ENCODE results near the gene CUL9.

DNA sequence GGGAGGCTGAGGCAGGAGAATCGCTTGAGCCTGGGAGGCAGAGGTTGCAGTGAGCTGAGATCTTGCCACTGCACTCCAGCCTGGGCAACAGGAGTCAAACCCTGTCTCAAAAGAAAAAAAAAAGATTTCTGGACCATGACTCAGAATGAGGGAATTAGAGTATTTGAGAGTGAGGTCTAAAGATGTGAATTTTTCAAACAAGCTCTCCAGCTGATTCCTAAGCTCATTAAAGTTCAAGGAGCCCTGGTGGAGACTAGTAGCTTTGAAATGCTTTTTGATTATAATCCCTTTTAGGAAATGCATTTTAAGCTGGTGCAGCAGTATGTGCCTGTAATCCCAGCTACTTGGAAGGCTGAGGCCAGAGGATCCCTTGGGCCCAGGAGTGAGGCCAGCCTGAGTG lies 32.7 kb upstream of the CUL9 start:
- no peak for TF ChIP-seq CTCF (conservative IDR thresholded peaks at IDR 0.05; ENCODE audit: low read depth, low read length)
- no peak for TF ChIP-seq EZH2 (IDR thresholded peaks at IDR 0.05; ENCODE audit: low read length, unreplicated experiment)
- no peak for TF ChIP-seq EZH2phosphoT487 (IDR thresholded peaks at IDR 0.05; ENCODE audit: borderline replicate concordance, low read length)
